ENCODE data around the gene ATG13.

ATG13 gene

GRCh38 chr11:46609386-46609785 lies 8.0 kb upstream of the ATG13 start:
- DNase-seq, result no peak

DNA sequence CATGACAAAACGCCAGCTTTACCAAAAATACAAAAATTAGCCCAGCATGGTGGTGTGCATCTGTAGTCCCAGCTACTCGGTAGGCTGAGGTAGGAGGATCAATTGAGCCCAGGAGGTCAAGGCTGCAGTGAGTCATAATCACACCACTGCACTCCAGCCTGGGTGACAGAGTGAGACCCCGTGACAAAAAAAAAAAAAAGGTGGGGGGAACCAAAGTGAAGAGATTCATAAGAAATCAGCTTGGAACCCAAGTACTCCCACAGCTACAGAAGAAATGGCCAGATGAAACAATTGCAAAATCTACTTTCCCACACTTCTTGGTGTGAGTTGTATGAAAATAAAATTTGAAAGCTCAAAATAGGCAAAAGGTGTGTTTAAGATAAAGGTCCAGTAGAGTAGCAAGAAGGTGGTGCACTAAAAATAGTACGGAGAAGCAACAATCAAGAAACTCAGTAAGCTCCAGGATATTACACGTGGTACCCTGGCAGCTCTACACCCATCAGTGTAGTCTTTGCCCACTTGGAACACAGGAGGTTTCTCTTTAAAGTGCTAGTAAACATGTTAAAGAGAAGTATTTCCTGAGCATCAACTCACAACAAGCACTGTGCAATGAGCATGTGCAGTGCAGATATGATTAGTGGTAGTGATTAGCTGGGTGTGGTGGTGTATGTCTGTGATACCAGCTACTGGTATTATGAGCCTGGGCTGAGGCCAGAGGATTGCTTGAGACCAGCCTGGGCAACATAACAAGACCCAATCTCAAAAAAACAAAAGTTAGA lies 5.6 kb upstream of the ATG13 start:
- DNase-seq, result no peak

- no peak for DNase-seq
These were observed 5.0 kb upstream of the ATG13 start for GRCh38 chr11:46612326-46612725.

- DNase-seq, result no peak
These were observed 1.6 kb upstream of the ATG13 start for GRCh38 chr11:46615756-46616155.

GRCh38 chr11:46616551-46617133 lies 711 bp upstream of the ATG13 start:
- DNase-seq, result no peak

DNA sequence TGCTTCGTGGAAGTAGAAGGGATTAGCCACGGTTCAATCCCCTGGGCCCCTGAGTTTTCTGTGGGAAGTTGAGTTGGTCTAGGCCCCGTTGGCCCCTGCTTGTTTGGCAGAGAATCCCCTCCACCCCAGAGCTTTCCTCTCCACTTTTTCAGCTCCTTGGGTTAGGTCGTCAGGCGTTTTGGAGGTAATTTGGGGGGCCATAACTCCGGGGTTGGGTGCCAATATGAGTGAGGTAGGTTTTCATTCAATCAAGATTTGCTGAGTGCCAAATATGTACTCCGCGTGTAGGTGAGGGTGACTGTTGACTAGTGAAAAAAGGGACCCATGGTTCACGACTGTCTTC lies 590 bp downstream of the ATG13 start:
- no peak for DNase-seq

GRCh38 chr11:46618837-46619236 lies 1.5 kb downstream of the ATG13 start:
- no peak for DNase-seq

DNA sequence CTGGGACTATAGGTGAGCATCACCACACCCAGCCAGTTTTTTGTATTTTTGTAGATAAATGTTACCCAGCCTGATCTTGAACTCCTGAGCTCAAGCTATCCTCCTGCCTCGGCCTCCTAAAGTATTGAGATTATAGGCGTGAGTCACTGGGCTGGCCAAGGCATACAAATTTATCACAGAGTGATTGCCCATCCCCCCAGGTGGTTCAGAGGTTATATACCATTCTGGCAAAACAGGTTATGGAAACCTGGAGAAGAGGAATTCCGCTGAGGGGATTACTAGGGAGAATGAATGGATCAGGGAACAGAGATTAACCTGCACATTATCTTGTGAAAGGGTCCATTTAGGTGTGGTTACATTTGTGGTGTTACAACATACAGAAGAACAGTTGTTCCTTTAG lies 8.1 kb downstream of the ATG13 start:
- no peak for DNase-seq

- no peak for DNase-seq
These were observed 11.6 kb downstream of the ATG13 start for GRCh38 chr11:46628961-46629360.

GRCh38 chr11:46630237-46630636 lies 12.9 kb downstream of the ATG13 start:
- DNase-seq, result no peak

DNA sequence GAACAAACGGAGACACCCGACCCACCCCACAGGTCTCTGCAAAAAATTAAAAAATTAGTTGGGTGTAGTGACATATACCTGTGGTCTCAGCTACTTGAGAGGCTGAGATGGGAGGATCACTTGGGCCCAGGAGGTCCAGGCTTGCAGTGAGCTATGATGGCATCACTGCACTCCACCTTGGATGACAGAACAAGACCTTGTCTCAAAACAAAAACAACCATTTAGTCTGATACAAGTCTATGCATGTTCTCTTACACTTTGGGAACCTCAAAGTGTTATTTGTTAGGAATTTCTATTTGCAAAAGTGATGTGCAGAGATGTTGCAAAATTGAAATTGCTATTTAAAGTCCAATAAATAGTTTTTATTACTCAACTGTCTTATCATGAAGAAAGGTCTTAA lies 14.3 kb downstream of the ATG13 start:
- DNase-seq, result no peak

- no peak for DNase-seq
These were observed 15.1 kb downstream of the ATG13 start for GRCh38 chr11:46632502-46632901.

DNA sequence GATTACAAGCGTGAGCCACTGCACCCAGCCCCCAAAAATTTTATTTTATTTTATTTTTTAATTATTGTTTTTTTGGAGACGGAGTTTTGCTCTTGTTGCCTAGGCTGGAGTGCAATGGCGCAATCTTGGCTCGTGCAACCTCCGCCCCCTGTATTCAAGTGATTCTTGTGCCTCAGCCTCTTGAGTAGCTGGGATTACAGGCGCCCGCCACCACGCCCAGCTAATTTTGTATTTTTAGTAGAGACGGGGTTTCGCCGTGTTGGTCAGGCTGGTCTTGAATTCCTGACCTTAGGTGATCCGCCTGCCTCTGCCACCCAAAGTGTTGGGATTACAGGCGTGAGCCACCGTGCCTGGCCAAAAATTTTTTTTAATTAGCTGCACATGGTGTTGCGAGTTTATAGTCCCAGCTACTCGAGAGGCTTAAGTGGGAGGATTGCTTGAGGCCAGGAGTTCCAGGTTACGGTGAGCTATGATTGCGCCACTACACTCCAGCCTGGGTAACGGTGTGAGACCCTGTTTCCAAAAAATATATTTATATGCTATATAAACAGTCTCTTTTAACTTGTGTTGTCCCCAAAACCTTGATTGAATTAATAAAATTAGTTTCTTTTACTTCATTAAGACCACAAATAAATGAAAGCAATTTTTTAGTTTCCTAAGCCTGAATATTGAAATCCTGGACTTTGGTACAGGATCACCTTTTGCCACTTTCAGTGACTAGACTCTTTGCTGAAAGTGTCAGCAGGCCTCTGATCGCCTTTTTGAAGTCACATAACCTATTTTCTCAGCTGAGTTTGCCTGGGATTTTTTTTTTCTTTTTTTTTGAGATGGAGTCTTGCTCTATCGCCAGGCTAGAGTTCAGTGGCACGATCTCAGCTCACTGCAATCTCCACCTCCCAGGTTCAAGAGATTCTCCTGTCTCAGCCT lies 16.2 kb downstream of the ATG13 start:
- no peak for DNase-seq

- DNase-seq, result no peak
These were observed 18.3 kb downstream of the ATG13 start for GRCh38 chr11:46635557-46636139.

DNA sequence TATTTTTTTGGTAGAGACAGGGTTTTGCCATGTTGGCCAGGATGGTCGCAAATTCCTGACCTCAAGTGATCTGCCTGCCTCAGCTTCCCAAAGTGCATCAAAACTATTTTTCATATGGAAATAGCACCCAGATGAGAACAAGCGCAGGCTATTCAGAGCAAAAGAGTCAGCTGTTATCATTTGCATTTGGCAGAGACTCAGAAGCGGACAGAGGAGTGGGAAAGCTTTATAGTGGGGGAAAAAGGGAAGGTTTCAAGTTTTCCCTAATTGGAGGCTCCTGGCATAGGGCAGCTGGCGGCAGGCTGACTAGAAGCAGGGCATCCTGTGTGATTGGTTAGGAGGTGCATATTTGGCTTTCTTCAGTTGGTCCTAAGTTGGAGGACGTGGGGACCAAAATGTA lies 20.2 kb downstream of the ATG13 start:
- no peak for DNase-seq

DNA sequence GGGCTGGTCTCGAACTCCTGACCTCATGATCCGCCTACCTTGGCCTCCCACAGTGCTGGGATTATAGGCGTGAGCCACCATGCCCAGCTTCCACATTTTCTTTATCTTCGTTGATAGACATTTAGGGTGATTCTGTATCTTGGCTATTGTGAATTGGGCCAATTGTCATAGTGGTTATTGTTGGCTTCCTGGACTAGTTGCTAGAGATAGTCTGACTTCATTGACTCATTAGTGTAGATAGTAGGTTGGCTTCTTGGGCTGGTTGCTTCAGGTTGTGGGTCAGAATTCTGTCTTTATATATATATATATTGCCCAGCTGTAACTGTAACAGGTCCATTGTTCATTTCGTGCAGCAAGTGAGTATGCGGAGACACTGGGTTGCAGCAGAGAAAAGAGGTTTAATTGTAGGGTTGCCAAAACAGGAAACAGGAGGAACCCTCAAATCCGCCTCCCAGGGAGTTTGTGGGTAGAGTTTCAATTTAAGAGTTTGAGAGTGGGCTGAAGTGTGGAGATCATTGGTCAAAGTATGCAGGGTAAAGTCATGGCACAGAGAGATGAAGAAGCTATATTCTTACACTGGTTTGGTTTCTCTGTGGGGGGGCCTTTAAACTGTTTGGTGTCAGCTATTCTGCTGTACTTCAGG lies 22.0 kb downstream of the ATG13 start:
- DNase-seq, result no peak

DNA sequence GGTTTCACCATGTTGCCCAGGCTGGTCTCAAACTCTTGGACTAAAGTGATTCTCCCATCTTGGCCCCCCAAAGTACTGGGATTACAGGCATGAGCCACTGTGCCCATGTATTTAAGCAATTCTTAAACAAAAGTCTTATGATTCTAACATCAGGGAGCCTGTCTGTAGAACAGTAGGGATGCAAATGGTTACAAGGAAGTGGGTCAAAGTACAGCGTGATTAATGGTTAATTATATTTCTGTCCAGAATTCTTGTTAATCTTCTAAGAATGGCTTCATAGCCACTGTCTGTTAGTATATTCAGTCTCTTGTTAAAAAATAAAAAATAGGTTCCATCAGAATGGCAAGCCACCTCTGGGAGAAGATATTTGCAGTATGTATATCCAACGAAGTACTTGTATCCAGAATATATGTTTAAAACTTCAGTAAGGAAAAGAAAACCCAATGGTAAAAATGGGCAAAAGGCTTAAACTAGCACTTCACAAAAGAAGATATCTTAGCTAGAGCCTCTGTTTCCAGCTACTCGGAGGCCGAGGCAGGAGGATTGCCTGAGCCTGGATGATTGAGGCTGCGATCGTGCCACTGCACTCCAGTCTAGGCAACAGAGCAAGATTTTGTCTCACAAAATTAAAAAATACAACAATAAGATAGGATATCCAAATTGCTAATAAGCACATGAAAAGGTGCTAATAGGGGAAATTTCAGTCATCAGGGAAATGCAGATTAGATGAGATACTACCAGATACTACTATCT lies 22.9 kb downstream of the ATG13 start:
- DNase-seq, result no peak

DNA sequence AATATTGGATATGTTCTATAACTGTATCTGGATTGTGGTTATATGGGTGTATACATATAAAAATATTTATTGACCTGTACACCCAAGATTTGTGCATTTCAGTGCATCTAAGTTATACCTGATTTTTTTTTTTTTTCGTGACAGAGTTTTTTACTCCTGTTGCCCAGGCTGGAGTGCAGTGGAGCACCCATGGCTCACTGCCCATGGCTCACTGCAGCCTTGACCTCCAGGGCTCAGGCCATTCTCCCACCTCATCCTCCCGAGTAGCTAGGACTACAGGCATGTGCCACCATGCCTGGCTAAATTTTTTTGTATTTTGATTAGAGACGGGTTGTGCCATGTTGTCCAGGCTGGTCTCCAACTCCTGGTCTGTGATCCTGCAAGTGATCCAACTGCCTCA lies 24.3 kb downstream of the ATG13 start:
- no peak for DNase-seq

DNA sequence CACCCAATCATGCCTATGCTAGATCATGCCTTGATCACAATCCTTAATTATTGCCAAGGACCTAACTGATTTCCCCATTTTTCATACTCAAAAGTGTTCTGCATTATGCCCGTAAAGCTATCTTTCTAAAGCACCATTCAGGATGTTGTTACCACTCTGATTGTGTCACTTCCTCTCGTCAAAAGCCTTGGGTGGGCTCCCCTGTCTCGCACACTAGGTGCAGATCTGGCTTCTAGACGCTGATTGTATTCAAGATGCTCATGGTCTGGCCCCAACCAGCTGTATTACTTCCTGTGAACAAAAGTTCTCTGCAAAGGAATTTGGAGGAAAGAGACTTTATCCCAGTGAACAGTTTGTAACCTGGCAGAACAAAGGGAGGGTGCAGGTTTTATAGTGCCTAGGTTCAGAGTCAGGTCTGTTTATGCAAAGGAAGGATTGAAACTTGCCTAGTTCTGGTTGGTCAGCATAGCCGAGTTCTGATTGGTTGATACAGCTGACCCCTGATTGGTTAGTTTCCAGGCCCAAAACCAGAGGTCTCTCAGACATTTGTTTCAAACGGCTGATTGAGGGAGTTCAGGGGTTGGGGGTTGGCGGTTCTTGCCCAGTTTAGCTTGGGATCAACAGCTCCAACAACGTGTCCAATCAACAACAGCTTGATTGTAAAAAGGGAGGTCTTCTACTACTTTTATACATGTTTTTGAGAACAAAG lies 25.4 kb downstream of the ATG13 start:
- no peak for DNase-seq

DNA sequence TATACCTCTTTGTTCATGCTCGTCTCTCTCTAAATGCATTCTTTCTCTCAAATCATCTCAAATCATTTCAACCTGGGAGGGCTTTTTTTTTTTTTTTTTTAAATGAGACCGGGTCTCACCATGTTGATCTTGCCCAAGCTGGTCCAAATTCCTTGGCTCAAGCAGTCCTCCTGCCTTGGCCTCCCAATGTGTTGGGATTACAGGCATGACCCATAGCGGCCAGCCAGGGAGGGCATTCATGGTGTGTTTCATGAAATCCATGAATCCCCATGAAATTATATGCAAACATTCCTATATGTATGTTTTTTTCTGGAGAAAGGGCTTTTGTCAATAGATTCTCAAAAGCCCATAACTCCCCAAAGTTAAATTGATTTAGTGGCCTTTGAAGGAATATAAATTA lies 26.2 kb downstream of the ATG13 start:
- DNase-seq, result no peak

DNA sequence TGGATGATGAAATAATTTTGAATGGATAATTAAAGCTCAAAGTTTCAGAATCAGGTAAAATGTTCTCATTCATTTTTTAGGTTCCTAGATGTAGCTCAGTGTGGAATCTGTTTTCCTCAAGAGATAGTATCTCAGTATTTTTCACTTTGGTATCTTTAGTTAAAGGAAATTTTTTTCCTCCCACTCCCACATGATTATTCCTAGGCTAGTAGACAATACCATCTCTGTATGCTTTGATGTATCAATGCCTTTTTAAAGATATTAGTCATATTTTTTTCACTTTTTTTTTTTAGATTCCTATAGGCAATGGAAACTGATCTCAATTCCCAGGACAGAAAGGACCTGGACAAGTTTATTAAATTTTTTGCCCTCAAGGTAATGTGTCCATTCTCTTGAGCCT lies 26.6 kb downstream of the ATG13 start:
- no peak for DNase-seq

Measured in femur (tissue), 1 donor.